Right atrium auricular region (tissue), 2 donors: ENCODE results near the gene MYMX. TPM values are rescaled to one million over a fixed set of nuclear protein-coding genes. Genes with fewer than 3 reads are reported as not detected.
A peak's percentile ranks its signal among the peaks of the same experiment; 100 is the strongest.

ENCODE experiments used
- DNase-seq: peaks from one replicate; pipeline ENCODE4 v3.0.0-alpha.2; 2019; ENCODE audit warnings: low spot score
- H3K27ac ChIP-seq, 2 donors: fragments of 200-600 bp; sonication (generic); 1 replicate in 1 of 2; 2 replicates in 1 of 2; pipeline ENCODE4 v1.5.1; 2016 to 2019
- H3K27me3 ChIP-seq, 2 donors: fragments of 200-600 bp; sonication (generic); one replicate each; pipeline versions ENCODE4 v1.5.1 to v1.6.0; 2017 to 2019
- H3K36me3 ChIP-seq: fragments of 200-600 bp; sonication (generic); one replicate; pipeline ENCODE4 v1.5.1; 2016
- H3K4me1 ChIP-seq, 2 donors: fragments of 200-600 bp; sonication (generic); one replicate each; pipeline versions ENCODE4 v1.5.1 to v1.6.0; 2017 to 2019
- H3K4me3 ChIP-seq, 2 donors: fragments of 200-600 bp; sonication (generic); 1 replicate in 1 of 2; 2 replicates in 1 of 2; pipeline ENCODE4 v1.5.1; 2017 to 2019; ENCODE audit warnings: mild to moderate bottlenecking in 1 of 2, moderate library complexity in 1 of 2
- H3K9me3 ChIP-seq, 2 donors: fragments of 200-600 bp; sonication (generic); one replicate each; pipeline ENCODE4 v1.5.1; 2019
- total RNA-seq, 2 donors: library from RNA; depleted of rRNA; stranded (reverse); fragments of >200 nt; gene quantifications; one replicate each; pipeline ENCODE4 v1.1.0, GENCODE V29; 2016
- TF ChIP-seq, protein P1 (sequence below), 2 donors: fragments of 200-600 bp; sonication (generic); IDR thresholded peaks; one replicate each; pipeline ENCODE4 v1.5.1; 2019; ENCODE audit warnings: antibody characterized with exemption in 2 of 2

The MYMX gene
- total RNA-seq, 2 donors from 2014 or later = not detected

DNA sequence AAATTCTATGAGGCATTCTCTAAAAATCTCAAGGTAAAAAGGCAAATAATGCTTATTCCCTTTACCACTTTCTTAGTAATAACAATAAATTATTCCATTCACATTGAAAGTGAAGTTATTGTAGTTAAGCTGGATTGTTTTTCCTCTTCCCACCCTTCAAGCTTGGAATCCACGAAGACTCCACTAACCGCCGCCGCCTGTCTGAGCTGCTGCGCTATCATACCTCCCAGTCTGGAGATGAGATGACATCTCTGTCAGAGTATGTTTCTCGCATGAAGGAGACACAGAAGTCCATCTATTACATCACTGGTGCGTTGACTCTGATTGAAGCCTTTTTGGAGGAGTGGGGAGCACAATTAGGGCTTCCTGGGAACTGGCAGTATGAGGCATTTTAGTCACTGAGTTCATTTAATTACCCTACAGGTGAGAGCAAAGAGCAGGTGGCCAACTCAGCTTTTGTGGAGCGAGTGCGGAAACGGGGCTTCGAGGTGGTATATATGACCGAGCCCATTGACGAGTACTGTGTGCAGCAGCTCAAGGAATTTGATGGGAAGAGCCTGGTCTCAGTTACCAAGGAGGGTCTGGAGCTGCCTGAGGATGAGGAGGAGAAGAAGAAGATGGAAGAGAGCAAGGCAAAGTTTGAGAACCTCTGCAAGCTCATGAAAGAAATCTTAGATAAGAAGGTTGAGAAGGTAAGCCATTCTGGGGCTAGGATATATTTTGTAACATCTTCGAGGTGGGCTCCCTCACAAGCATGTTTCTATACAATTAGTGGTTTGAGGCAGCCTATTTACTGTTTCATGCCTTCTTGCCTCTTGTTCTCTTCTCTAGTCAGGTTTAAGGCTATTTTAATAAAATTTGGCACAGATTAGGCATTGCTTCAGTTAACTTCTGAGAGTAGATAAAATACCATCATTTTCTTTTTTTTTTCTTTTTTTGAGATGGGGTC is 35.1 kb downstream of the MYMX start:
- no peak overlapping the region for H3K27ac ChIP-seq
- H3K36me3 ChIP-seq = peaks cover 71% of the 10 kb centered on the region

DNA sequence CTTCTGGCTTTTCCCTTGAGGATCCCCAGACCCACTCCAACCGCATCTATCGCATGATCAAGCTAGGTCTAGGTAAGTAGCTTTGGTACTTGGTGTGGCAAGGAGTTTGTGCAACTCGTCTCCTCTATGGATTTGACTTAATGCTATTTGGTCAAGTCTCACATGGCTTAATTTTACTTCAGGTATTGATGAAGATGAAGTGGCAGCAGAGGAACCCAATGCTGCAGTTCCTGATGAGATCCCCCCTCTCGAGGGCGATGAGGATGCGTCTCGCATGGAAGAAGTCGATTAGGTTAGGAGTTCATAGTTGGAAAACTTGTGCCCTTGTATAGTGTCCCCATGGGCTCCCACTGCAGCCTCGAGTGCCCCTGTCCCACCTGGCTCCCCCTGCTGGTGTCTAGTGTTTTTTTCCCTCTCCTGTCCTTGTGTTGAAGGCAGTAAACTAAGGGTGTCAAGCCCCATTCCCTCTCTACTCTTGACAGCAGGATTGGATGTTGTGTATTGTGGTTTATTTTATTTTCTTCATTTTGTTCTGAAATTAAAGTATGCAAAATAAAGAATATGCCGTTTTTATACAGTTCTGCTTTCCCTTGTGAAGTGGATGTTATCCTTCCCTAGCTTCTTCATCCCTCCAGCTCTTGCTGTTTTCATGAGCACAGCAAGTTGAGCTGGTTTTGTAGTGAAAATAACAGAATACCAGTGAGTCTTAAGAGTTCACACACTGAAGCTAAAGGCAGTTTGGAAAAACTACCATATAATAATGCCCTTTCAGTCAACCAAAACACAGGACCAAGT is 36.8 kb downstream of the MYMX start:
- Histone ChIP-seq H3K4me1 (peaks cover 0 to 44% of the 10 kb centered on the region in 2 donors), H3K27me3 (no peaks in the 10 kb centered on the region), H3K27ac (no peak overlapping the region)

More for the DNA sequence above, 35.1 kb downstream of the MYMX start:
- no peak for DNase-seq
- Histone ChIP-seq H3K9me3 (no peaks in the 10 kb centered on the region), H3K4me1 (peaks cover 0 to 43% of the 10 kb centered on the region in 2 donors), H3K27me3 (no peaks in the 10 kb centered on the region), H3K4me3 (no peak overlapping the region)
- TF ChIP-seq, protein P1, sequence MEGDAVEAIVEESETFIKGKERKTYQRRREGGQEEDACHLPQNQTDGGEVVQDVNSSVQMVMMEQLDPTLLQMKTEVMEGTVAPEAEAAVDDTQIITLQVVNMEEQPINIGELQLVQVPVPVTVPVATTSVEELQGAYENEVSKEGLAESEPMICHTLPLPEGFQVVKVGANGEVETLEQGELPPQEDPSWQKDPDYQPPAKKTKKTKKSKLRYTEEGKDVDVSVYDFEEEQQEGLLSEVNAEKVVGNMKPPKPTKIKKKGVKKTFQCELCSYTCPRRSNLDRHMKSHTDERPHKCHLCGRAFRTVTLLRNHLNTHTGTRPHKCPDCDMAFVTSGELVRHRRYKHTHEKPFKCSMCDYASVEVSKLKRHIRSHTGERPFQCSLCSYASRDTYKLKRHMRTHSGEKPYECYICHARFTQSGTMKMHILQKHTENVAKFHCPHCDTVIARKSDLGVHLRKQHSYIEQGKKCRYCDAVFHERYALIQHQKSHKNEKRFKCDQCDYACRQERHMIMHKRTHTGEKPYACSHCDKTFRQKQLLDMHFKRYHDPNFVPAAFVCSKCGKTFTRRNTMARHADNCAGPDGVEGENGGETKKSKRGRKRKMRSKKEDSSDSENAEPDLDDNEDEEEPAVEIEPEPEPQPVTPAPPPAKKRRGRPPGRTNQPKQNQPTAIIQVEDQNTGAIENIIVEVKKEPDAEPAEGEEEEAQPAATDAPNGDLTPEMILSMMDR (IDR thresholded peaks at IDR 0.05) = no peak

DNA sequence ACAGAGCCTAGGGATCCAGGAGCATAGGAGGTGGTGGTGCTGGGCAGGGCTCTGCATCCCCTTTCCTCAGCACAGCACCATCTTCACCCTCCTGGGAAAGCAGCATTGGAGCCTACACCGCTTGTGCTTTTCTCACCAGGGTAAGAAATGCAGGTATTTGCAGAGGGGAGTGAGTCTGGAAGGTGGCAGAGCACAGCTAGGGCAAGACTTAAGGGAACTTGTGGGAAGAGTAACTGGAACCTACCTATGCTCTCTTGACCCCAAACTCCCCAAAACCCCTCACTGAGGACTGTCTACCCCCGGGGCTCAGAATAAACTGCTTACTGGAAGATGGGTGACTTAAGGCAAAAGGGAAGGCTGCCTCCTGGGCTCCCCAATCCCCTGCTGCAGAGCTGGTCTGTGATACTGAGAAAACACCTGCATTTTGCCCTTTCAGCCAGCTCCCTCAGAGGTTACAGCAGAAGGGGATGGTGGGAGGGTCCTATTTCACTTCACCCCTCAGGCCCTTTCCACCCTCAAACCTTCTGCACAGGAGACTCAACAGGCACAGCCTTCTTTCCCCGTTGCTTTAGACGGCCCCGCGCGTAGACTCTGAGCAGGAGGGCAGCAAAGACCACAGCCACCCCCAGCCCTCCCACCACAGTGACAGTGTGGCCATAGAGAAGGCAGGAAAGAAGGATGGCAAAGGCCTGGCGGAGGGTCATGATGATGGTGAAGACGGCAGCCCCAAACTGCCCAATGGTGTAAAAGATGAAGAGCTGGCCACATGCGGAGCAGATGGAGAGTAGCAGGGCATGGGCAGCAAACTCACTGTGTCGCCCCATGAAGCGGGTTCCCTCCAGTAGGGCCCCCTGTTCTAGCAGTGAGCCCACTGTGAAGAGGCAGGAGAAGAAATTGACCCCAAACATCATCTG is 37.7 kb downstream of the MYMX start:
- no peaks in the 10 kb centered on the region for H3K27me3 ChIP-seq
- TF ChIP-seq, protein P1 (IDR thresholded peaks at IDR 0.05) = no peak
- H3K4me3 ChIP-seq = no peak overlapping the region
- peaks cover 0 to 35% of the 10 kb centered on the region in 2 donors for H3K4me1 ChIP-seq
- peaks cover 61% of the 10 kb centered on the region for H3K36me3 ChIP-seq
- no peak for DNase-seq
- H3K9me3 ChIP-seq = no peaks in the 10 kb centered on the region
- no peak overlapping the region for H3K27ac ChIP-seq

More for the DNA sequence above, 36.8 kb downstream of the MYMX start:
- no peak for DNase-seq
- Histone ChIP-seq H3K36me3 (peaks cover 70% of the 10 kb centered on the region), H3K4me3 (no peak overlapping the region), H3K9me3 (no peaks in the 10 kb centered on the region)
- TF ChIP-seq, protein P1 (IDR thresholded peaks at IDR 0.05) = peak in 1 of 2 donors; percentile 43

DNA sequence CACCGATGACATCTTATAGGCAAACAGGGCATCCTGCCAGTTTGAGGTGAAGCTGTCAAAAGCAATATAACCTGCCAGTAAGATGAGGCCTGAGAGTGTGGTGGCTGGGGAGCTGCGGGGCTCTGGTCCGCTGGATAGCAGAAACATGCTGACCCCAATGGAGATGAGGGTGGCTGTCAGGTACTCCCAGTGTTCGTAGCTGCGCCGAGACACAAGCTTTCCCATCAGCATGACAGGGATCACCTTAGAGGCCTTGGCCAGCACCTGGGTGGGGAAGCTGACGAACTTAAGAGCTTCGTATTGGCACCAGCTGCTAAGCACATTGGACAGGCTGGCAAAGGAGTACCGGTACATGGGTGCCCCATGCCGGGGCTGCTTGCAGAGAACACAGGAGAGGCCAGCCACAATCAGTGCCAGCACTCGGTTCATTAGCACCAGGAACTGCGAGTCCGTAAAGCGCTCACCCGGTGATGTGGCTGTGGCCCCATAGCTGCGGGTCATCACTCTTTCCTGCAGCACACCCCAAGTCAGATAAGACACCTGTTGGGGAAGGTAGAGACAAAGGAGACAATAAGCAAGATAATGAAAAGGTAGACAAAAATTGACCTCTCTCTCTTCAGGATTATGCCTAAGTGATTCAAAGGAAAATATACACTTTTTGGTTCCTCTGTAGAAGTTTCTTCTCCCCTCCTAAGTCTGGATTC is 38.5 kb downstream of the MYMX start:
- TF ChIP-seq, protein P1 (IDR thresholded peaks at IDR 0.05) = no peak
- DNase-seq = no peak
- H3K27me3 ChIP-seq = no peaks in the 10 kb centered on the region
- H3K9me3 ChIP-seq = no peaks in the 10 kb centered on the region
- H3K4me3 ChIP-seq = no peak overlapping the region
- peaks cover 52% of the 10 kb centered on the region for H3K36me3 ChIP-seq
- H3K4me1 ChIP-seq = peaks cover 0 to 29% of the 10 kb centered on the region in 2 donors
- H3K27ac ChIP-seq = no peak overlapping the region
